GM21526 (cell line): Measurements from ENCODE around the gene CEBPZOS.
A peak's percentile ranks its signal among the peaks of the same experiment; 100 is the strongest.

ENCODE experiments used
- ATAC-seq: cut with Tn5 transposase; IDR thresholded peaks from one replicate; pipeline ENCODE4 v1.9.1; 2021; ENCODE audit warnings: moderate library complexity; ENCODE audit not compliant: unreplicated experiment, low FRiP score

CEBPZOS gene

DNA sequence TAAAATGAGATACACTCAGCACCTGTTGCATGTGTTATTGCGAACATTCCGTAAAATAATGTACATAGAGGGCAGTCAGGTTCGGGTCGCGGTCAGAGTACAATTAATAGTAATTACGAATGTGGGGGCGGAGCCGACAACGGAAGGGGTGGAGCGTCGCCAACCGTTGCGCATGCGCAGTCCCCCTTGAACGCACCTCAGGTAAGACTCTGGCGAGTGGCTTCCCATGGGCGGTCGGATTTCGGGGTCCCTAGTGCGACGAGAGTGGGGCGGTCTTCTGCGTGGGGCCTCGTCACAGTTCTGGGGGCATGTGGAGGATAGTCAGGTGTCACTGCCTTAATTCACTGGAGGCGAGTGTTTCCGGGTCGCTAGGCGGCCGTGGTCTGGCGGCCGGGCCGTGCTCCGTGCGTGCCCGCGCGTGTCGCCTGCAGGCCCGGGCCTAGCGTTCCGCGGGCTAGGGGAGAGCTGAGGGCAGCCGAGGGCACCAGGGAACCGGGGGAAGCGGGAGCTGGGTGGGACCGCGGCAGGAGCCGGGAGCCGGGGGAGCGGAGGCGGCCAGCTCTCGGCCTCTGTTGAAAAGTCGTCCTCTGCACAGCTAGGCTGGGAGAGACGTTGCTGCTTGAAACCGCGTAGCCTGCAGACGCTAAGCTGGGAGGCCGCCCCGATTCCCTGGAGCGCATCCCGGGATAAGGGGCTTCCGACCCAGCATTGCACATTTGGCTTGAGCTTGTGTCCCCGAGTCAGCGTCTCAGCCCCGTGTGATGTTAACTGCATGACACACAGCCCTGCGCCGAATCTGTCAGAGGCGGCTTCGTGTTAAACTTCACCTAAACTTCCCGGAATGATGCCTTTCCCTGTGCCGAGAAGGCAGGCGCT, at the start of gene CEBPZOS:
Gene CEBPZOS, plus strand, starts transcription at position 177 of the 876 bp plus-strand sequence. CDS start 3,209 bp downstream, outside the sequence.
- peak; percentile 75 for ATAC-seq

DNA sequence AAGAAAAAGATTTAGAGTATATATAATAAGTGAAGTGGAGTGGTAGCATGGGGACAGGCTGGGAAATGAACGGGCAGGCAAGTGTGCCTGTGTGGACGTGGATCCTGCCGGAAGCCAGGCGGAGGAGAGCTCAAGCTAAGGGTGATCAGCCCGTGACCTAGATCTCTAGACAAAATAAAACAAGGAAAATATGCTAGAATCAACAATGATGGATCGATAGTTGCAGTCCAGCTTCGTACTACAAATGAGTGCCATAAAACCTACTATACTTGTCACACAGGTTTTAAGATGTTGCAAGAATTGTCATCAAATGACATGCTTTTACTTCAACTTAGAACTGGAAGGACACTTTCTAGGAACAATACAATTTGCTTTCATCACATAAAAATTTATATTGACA, 48.0 kb upstream of the CEBPZOS start:
- no peak for ATAC-seq

- no peak for ATAC-seq
Observed at GRCh38 chr2:37149626-37150322, 46.5 kb upstream of the CEBPZOS start.

- ATAC-seq = no peak
Observed at GRCh38 chr2:37153224-37153623, 43.1 kb upstream of the CEBPZOS start.

- no peak for ATAC-seq
Observed at GRCh38 chr2:37154785-37155184, 41.5 kb upstream of the CEBPZOS start.

DNA sequence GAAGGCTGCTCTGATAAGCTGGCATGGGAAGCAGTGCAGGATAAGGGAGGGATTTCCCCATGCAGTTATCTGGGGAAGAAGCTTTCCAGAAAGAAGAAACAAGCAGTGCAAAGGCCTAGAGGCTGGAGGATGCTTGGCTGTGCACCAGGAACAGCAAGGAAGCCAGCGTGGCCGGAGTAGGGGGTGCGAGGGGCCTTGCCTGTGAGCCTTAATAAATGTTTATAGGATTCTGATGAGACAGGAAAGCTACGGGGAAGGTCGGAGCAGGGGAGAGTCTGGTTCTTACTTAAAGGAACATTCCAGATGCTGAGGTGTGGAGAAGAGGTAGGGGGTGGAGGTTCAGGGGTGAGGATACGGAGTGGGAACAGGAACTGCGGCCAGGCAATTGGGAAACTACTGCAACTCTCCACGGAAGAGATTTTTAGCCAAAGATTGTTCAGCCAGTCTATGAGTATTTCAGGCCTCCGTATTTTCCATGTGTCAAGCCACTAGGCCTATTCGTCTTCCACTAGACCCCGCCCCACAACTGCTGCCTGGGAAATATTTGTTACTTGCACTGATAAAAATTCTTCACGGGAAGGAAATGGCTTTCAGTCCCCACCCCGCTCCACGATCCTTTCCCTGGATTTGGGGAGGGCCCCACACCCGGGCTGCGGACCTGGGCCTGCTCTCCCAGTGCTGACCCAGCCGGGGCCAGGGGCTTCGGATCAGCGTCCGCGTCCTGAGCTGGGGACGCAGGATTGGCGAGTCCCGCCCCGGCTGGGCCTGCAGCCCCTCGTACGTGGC, 40.0 kb upstream of the CEBPZOS start:
- ATAC-seq = peak; percentile 15

GRCh38 chr2:37156857-37157714, 39.2 kb upstream of the CEBPZOS start, which contains the start of gene EIF2AK2:
Gene EIF2AK2, minus strand, starts transcription at chr2:37156980. Its CDS starts 9,174 bp downstream, at chr2:37147806.
- ATAC-seq = peak; percentile 81

GRCh38 chr2:37164757-37165156, 31.5 kb upstream of the CEBPZOS start:
- ATAC-seq = no peak

GRCh38 chr2:37167636-37168180, 28.6 kb upstream of the CEBPZOS start:
- ATAC-seq = no peak

GRCh38 chr2:37168217-37168981, 27.9 kb upstream of the CEBPZOS start:
- ATAC-seq = no peak

DNA sequence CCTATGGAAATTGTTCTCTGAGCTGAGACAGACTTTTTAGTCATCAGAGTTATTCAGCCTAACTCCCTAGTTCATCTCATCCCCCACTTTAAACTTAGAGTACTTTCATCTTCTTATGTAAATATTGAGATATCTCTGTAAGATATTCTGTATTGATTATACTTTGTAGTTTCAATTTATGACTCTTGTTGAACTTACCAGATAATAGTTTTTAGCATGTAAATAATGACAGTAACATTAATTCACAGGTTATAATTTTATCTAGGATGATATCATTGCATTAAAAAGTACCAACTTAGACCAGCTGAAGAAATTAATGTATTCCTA, 24.7 kb upstream of the CEBPZOS start:
- ATAC-seq = no peak

DNA sequence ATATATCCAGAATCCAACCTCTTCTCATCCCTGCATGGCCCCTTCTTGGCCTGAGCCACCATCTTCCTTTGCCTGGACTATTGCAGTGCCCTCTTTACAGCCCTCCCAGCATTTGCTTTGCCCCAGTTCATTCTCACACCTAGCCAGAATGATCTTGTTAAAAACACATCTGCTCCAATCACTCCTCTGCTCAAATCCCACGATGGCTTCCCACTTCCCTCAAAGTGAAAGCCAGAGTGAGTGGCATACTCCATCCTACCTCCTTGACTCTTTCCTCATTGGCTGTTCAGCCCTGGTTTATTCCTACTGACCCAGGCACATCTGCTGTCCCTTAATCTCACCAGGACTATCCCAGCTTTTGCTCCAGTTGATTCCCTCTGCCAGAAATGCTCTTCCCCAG, 22.6 kb upstream of the CEBPZOS start:
- ATAC-seq = no peak

DNA sequence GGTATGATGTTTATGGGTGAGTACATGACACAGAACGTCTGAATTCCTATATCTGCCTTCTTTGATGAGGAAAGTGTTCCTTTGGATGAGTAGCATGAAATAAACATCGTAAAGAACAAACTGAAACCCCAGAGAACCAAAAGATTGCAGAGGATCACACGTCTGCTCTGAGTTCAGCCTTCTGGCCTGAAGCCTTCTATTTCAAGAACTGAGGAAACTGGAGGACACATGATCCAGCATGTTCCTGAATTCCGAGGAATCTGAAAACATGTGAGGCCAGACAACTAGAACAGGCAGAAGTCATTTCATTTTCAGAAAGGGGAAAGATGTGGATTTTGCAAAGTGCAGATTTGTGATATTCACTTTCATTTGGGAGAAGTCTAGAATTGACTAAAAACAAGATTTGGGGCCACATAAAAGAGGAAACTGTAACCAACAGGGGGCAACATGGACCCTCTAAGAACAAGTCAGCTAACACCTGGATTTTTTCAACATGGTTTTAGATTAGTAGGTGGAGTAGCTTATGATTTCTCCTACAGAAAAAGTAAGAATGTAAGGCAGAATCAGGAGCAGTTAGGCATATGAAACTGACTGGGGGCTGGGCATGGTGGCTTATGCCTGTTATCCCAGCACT, 16.2 kb upstream of the CEBPZOS start:
- no peak for ATAC-seq

GRCh38 chr2:37180640-37181039, 15.7 kb upstream of the CEBPZOS start:
- ATAC-seq = no peak

DNA sequence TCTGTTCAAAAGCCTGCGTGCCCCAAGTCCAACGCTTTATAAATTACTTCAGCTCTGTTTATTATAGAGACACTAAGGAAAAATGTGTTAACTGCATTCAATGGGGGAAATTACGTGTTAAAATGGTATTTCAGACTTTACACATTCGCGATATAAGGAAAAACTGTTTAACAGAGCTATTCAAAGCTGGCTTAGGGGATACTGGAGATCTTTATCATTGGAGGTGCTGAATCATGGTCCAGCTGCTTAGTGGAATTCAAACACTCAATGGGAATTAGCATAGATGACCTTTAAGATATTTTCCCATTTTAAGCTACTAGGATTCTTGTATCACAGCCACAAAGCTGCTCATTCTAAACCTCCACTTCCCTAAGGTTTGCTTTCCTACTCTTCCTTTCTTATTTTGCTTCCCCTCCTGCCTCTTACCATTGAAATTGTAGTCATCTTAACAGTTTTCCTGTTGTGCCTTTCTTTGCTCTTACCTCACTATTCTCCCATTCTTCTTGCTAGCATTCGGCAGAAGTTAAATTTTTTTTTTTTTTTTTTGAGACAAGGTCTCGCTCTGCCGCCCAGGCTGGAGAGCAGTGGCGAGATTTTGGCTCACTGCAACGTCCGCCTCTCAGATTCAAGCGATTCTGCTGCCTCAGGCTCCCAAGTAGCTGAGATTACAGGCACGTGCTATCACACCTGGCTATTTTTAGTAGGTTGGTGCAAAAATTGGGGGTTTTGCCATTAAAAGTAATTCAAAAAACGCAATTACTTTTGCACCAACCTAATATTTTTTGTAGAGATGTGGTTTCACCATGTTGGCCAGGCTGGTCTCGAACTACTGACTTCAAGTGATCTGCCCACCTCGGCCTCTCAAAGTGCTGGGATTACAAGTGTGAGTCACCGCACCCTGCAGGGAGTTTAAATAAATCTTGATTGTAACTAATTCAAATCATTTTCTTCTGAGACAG, 14.3 kb upstream of the CEBPZOS start:
- no peak for ATAC-seq

- no peak for ATAC-seq
Observed at GRCh38 chr2:37188570-37188969, 7.7 kb upstream of the CEBPZOS start, which contains the start of gene SULT6B1. Gene SULT6B1, minus strand, starts transcription at chr2:37188670. Its CDS starts 30 bp downstream, at chr2:37188640.

DNA sequence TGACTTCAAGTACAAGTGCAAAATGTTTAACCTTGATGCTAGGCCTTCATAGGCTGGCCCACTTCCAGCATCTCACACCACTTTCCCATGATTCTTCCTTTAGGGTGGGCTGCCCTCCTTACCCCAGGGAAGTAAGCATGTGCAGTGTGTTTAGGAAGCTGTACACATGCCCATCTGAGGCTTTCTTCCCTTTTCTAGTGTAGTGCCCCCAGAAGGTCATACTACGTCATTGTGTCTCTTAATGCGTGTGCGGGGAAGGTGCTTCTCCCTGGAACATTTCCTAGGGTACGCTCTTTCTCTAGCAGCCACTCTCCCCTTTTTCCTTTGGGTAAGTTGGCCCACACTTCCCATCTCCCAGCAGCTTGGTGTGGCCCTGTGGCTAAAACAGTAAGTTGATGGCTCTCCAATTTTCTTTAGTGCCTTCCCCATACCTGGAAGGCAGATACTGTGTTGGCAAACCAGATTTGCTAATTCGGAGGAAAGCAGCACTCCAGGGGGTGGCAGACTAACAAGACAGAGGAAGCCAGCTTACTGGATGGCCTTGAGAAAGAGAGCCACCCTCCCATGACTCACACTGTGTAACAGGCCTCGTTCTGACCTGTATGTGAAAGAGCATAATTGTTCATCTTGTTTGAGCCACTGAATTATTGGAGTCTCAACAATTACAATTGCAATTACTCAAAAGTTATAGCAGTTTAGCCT, 6.7 kb upstream of the CEBPZOS start:
- ATAC-seq = no peak
